CD4-positive, alpha-beta T cell treated with Interleukin-6 for 4 hours (primary cell): ENCODE data around the gene MAP1LC3A.
"Not testable (repeated sequence)": the region's sequence is repeated elsewhere in the genome, so short reads cannot be mapped to it uniquely, and the experiment has no call there.

ENCODE experiments used
- DNase-seq: peaks from one replicate; pipeline ENCODE4 v3.0.0-alpha.2; 2020; ENCODE audit warnings: mixed read lengths

The MAP1LC3A gene

DNA sequence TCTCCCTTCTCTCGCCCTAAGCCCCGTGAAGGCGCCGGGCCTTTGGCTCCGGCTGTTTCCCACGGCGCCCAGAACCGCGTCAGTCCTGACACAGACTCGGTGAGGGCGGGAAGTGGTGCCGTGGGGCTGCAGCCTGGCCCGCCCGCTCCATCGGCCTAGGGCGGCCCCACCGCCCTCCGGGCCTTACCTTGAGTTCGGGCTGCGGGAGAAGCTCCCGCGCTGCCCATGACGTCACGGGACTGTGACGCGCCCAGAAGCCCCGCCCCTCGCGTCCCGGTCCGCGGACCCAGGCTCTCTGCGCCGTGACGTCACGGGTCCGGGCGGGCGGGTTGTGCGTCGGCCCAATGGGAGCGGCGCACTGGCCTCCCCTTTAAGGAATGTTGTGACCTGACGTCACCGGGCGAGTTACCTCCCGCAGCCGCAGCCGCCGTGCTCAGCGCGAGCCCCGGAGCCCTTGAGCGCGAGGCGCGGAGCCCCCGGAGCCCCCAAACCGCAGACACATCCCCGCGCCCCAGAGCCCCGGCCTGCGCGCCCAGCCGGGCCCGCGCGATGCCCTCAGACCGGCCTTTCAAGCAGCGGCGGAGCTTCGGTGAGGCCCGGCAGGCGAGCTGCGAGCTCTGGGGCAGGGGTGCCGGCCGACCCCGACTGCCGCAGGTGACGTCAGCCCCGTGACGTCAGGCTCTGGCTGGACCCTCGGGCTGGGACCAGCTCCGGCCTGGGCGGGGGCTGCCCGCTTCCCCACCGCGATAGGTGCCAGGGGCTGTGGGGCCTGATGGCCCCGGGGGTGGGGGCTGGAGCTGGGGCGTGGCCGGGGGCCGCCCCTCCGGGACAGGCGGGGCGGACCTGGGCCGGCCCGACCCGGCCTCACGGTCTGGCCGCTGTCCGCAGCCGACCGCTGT, at the start of gene MAP1LC3A:
Gene MAP1LC3A, plus strand, starts transcription at position 399 of the 899 bp plus-strand sequence. Its CDS starts 151 bp downstream, at position 550.
- DNase-seq: peak; percentile 91

- DNase-seq: no peak
These were observed 47.9 kb upstream of the MAP1LC3A start for GRCh38 chr20:34510575-34510974.

DNA sequence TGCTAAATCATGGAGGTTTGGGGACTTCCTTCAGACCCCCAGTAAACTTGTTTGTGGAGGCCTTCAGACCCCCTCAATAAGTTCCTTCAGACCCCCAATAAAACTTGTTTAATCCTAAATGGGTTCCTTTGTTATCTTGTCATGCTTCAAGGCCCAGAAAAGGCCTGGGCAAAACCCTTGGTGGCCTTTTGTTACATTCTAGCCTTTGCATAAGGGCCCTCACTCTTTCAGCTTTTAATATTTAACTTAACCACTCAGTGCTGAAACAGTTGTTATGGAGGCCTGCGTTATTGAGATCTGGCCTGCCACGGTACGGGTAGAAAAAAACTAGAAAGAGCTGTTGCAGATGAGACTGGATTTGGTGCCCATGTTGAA, 46.6 kb upstream of the MAP1LC3A start:
- DNase-seq: no peak

- no peak for DNase-seq
These were observed 46.1 kb upstream of the MAP1LC3A start for GRCh38 chr20:34512266-34512954.

DNA sequence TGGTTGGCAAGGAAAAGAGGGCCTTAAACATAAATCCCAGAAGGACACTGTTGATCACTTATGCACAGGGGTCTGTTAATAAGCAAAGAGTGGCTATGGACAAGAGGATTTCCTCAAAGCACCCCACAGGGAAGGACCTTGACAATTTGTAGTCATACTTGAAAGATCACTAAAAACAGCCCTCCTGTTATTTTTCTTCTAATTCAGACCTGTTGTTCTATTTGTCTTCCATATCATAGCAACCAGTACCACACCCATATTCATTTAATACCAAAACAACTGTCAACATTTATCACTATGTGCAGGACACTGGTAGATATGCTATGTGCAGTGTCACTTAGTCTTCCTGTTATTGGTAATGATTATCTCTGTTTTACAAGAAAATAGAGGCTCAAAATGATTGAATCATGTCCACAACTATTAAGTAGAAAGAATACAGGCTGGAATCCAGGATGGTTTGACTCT, 45.5 kb upstream of the MAP1LC3A start:
- no peak for DNase-seq

DNA sequence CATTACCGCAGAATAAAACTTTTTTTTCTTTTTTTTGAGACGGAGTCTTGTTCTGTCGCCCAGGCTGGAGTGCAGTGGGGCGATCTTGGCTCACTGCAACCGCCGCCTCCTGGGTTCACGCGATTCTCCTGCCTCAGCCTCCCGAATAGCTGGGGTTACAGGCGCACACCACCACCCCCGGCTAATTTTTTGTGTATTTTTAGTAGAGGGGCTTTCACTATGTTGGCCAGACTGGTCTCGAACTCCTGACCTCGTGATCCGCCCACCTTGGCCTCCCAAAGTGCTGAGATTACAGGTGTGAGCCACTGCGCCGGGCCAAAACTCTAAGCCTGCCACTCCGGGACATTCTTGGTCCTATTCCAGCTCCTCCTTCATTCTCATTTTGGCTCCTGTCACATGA, 44.5 kb upstream of the MAP1LC3A start:
- DNase-seq: not testable (repeated sequence)

DNA sequence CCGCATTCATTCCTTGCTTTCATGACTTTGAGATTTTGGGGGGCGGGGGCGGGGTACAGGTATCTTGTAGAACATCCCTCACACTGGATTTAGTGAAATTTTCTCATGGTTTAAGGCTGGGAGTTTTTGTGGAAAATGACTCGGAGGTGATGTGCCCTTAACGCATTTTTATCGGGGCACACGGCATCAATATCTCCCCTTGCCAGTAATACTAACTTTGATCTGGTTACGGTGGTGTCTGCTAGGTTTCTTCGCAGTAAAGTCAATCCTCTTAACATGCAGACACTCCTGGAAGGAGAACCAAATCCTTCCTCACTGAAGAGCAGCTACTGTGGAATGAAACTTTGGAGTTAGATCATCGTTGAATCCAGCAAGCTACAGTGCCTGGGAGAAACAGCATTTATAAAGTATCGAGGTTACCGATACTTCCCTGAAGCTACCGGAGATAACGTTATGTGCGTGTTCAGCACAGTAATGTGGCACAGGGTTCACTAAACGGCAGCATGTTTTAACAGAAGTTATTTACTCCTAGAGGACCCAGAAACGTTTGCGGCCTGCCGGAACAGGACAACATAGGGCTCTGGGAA, 43.5 kb upstream of the MAP1LC3A start:
- no peak for DNase-seq

DNA sequence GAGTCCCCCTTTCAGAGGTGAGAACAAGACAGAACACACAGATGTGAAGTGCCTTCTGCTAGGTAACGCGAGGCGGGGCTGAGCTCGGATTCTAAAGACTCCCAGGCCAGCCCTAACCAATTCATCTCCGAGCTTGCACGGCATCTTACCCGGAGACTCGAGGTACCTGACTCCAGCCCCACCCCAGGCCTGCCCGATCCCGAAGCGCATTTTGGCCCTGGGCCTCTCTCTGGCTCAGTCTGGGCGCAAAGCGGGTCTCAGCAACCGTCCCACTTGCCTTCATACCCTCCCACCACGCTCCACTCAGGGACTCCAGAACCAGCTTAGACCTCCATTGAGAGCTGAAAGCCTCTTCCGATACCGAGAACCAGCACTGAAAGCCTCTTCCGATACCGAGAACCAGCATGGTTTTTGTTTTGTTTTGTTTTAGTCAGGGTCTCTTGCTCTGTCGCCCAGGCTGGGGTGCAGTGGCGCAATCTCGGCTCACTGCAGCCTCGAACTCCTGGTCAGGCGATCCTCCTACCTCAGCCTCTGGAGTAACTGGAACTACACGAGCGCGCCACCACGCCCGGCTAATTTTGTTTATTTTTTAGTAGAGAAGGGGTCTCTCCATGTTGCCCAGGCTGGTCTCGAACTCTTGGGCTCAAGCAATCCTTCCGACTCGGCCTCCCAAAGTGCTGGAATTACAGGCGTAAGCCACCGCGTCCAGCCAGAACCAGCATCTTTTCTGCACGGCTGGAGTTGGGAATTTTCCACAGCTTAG, 42.9 kb upstream of the MAP1LC3A start:
- DNase-seq: peak; percentile 75

- DNase-seq: peak; percentile 96
These were observed 42.0 kb upstream of the MAP1LC3A start, which contains the start of gene DYNLRB1 for GRCh38 chr20:34516247-34517113. Gene DYNLRB1 (plus strand): TSS chr20:34516422. CDS start chr20:34516459, 37 bp downstream.

DNA sequence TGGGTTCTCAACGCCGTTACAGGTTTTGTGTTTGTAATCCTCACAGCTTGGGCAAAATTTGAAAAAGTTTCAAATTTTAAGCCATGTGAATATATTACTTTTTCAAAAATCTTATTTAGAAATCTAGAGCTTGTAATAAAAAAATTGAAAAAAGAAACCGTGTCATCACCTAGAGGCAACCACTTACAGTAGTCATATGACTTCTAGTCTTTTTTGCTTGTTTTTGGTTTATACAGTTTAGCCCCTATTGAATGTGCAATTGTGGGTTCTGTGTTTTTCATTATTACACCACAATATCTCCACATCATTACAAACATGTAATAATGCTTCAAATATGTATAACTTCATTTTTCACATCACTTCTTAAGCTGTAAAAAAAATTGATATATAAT, 41.4 kb upstream of the MAP1LC3A start:
- no peak for DNase-seq

DNA sequence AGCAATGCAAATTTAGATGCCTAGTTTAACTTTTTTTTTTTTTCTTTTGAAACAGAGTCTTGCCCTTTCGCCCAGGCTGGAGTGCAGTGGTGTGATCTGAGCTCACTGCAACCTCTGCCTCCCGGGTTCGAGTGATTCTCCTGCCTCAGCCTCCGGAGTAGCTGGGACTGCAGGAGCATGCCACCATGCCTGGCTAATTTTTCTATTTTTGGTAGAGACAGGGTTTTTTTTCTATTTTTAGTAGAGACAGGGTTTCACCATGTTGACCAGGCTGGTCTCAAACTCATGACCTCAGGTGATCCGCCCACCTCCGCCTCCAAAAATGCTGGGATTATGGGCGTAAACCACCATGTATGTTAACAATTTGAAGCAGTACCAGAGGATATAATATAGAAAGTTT, 39.7 kb upstream of the MAP1LC3A start:
- DNase-seq: not testable (repeated sequence)

- DNase-seq: not testable (repeated sequence)
These were observed 38.7 kb upstream of the MAP1LC3A start for GRCh38 chr20:34519841-34520240.

GRCh38 chr20:34522969-34523871, 35.3 kb upstream of the MAP1LC3A start:
- peak; percentile 61 for DNase-seq

DNA sequence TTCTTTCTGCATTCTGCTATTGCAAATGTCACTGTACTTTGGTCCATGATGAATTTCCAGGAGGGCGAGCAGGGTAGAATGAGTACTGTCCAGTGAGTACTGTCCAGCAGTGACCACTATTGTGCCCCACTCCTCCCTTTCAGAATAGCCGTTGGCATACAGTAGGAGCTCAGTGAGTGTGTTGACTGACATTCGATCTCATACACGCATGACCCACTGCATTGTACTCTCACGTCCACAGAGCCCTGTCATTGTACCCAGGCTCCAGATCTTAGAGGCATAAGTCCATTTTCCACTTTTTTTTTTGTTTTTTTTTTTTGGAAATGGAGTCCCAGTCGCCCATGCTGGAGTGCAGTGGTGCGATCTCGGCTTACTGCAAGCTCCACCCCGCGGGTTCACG, 34.1 kb upstream of the MAP1LC3A start:
- no peak for DNase-seq

DNA sequence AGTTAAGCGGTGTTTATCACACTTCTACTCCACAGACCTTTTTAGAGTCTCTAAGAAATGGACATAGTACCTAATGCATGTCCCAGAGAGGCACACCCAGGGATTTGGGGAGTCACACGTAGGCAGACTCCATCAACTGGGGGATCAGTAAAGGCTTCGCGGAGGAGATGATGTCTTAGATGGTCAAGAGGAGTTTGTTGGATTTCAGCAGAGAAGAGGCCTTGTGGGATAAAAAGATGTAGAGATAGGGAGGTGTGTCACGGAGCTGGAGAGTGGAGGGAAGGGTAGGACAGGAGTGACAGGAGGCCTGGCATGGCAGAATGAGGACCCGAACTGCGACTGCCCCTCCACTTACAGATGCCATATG, 33.2 kb upstream of the MAP1LC3A start:
- DNase-seq: no peak

DNA sequence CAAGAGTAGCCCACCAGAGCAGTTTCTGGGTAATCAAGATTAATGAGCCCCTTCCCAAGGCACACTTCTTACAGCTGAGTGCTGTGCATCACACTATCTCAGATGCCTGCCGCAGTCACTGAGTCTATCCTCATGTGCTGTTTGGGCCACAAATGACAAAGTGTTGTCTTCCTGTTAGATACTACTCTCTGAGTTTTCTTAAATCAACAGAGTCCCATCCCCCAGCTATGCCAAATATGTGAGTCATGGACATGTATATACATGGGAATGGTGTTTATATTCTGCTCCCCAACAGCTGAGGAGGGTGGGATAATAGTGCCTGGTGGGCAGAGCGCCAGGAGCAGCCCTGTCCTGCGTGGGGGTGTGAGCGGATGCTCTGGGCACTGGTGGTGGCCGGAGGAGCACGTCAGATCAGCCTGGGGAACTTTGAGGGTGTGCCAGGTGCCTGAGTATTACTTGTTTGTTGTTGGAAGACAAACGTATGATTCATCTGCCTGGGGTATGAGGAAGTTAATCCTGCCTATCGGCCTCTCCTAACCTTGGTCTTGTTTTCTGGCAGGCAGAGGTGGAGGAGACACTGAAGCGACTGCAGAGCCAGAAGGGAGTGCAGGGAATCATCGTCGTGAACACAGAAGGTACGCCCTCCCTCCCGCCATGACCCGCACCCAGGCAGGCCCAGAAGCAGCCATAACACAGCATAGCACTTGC, 32.7 kb upstream of the MAP1LC3A start:
- DNase-seq: no peak

DNA sequence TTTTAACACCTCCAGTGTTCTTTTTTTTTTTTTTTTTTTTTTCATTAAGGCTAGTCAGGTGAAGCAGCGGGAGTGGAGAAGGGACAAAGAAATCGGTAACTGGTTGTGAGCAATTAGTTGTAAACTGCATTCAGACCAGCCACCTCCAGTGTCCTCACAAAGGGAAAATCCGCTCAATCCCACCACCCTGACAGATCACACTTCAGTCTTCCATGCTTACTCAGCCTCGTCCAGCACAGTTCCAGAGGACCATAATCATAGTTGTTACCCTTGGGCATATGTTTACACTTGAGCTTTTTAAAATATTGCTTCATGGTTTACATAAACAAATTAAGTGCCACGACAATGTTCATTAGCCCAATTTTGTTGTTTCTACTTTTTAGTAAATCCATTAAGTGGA, 32.1 kb upstream of the MAP1LC3A start:
- DNase-seq: no peak

GRCh38 chr20:34527016-34527415, 31.5 kb upstream of the MAP1LC3A start:
- DNase-seq: no peak

- DNase-seq: no peak
These were observed 29.6 kb upstream of the MAP1LC3A start for GRCh38 chr20:34528921-34529297.

GRCh38 chr20:34529742-34530141, 28.8 kb upstream of the MAP1LC3A start:
- no peak for DNase-seq
